GM23338 (cell line): ENCODE measurements around the gene GOLGA7B. TPM values are rescaled to one million over a fixed set of nuclear protein-coding genes. Genes with fewer than 3 reads are reported as not detected.

Experiments
- ATAC-seq: fragments of 200-7000 bp; cut with Tn5 transposase; 3 replicates; pipeline ENCODE4 v1.9.1; 2020
- DNase-seq: peaks from one replicate; pipeline ENCODE4 v3.0.0-alpha.2; 2015; ENCODE audit warnings: low spot score
- H2AFZ ChIP-seq: fragments of 200-600 bp; sonication (generic); 2 replicates; pipeline ENCODE4 v1.8.0; 2016; ENCODE audit warnings: antibody characterized with exemption, mild to moderate bottlenecking, moderate library complexity
- H3F3A ChIP-seq: fragments of 200-600 bp; sonication (generic); replicated peaks from 2 replicates; pipeline ENCODE4 v1.8.0; 2017; ENCODE audit warnings: antibody characterized with exemption, mixed run types, low read depth
- H3K27ac ChIP-seq: fragments of 200-600 bp; sonication (generic); 2 replicates; pipeline ENCODE4 v1.6.1; 2016; ENCODE audit warnings: low read depth
- H3K27me3 ChIP-seq: fragments of 200-600 bp; sonication (generic); 2 replicates; pipeline ENCODE4 v1.8.0; 2016; ENCODE audit warnings: mild to moderate bottlenecking, mixed run types, moderate library complexity; ENCODE audit not compliant: insufficient read depth
- H3K36me3 ChIP-seq: fragments of 200-600 bp; sonication (generic); 2 replicates; pipeline ENCODE4 v1.8.0; 2016; ENCODE audit warnings: mild to moderate bottlenecking; ENCODE audit not compliant: insufficient read depth
- H3K4me1 ChIP-seq: fragments of 200-600 bp; sonication (generic); 2 replicates; pipeline ENCODE4 v1.8.0; 2016; ENCODE audit warnings: mild to moderate bottlenecking, moderate library complexity; ENCODE audit not compliant: insufficient read depth
- H3K4me2 ChIP-seq: fragments of 200-600 bp; sonication (generic); 2 replicates; pipeline ENCODE4 v1.7.1; 2017; ENCODE audit warnings: mixed run types
- H3K4me3 ChIP-seq: fragments of 200-600 bp; sonication (generic); 2 replicates; pipeline ENCODE4 v1.6.1; 2016; ENCODE audit warnings: mixed run types
- H3K79me2 ChIP-seq: fragments of 200-600 bp; sonication (generic); replicated peaks from 2 replicates; pipeline ENCODE4 v1.8.0; 2017; ENCODE audit warnings: mild to moderate bottlenecking; ENCODE audit not compliant: insufficient read depth
- H3K9me2 ChIP-seq: fragments of 200-600 bp; sonication (generic); 2 replicates; pipeline ENCODE4 v1.8.0; 2017; ENCODE audit not compliant: insufficient read depth
- H4K20me1 ChIP-seq: fragments of 200-600 bp; sonication (generic); replicated peaks from 2 replicates; pipeline ENCODE4 v1.8.0; 2017; ENCODE audit warnings: mild to moderate bottlenecking; ENCODE audit not compliant: insufficient read depth
- H3K27ac Mint-ChIP-seq: 2 replicates; pipeline ENCODE4 v1.8.0; 2020; ENCODE audit warnings: inconsistent platforms, mild to moderate bottlenecking, moderate library complexity, mixed read lengths
- H3K27me3 Mint-ChIP-seq: 3 replicates; pipeline ENCODE4 v1.8.0; 2022; ENCODE audit warnings: low read depth, mild to moderate bottlenecking, moderate library complexity, mixed read lengths, inconsistent platforms; ENCODE audit not compliant: insufficient read depth, poor library complexity
- H3K36me3 Mint-ChIP-seq: 3 replicates; pipeline ENCODE4 v1.8.0; 2021; ENCODE audit warnings: low read depth, mild to moderate bottlenecking, inconsistent platforms, moderate library complexity, mixed read lengths
- H3K4me1 Mint-ChIP-seq: 3 replicates; pipeline ENCODE4 v1.8.0; 2020; ENCODE audit warnings: mild to moderate bottlenecking, inconsistent platforms, mixed read lengths
- H3K4me3 Mint-ChIP-seq: 3 replicates; pipeline ENCODE4 v1.8.0; 2021; ENCODE audit warnings: moderate library complexity, mild to moderate bottlenecking, inconsistent platforms, mixed read lengths
- H3K9me3 Mint-ChIP-seq: 3 replicates; pipeline ENCODE4 v1.8.0; 2020; ENCODE audit warnings: moderate library complexity, mild to moderate bottlenecking, inconsistent platforms, mixed read lengths
- CREB1 ChIP-seq: fragments of 250-450 bp; sonication (Bioruptor Pico); IDR thresholded peaks from 2 replicates; pipeline ENCODE4 v1.5.0; 2020; ENCODE audit warnings: low read depth, mild to moderate bottlenecking, moderate library complexity
- CTCF ChIP-seq, 2 experiments: fragments of 200-600 bp in 1 of 2; sonication (generic) in 1 of 2; conservative IDR thresholded peaks; 2 replicates each; pipeline versions ENCODE4 v1.5.1 to v1.6.1; 2016 to 2017; ENCODE audit warnings: antibody characterized with exemption in 2 of 2, low read depth in 2 of 2, mild to moderate bottlenecking in 2 of 2, moderate library complexity in 1 of 2
- ETS1 ChIP-seq: IDR thresholded peaks from 2 replicates; pipeline ENCODE4 v1.6.1; 2016; ENCODE audit warnings: antibody characterized with exemption
- EZH2 ChIP-seq: fragments of 200-600 bp; sonication (generic); IDR thresholded peaks from one replicate; pipeline ENCODE4 v1.8.0; 2017; ENCODE audit warnings: antibody characterized with exemption, mild to moderate bottlenecking, low read depth; ENCODE audit not compliant: unreplicated experiment
- EZH2phosphoT487 ChIP-seq: fragments of 200-600 bp; sonication (generic); IDR thresholded peaks from one replicate; pipeline ENCODE4 v1.8.1; 2018; ENCODE audit warnings: antibody characterized with exemption; ENCODE audit not compliant: unreplicated experiment
- NANOG ChIP-seq: IDR thresholded peaks from 2 replicates; pipeline ENCODE4 v1.6.1; 2016; ENCODE audit warnings: antibody characterized with exemption, borderline replicate concordance
- POLR2AphosphoS5 ChIP-seq: IDR thresholded peaks from 2 replicates; pipeline ENCODE4 v1.6.1; 2016; ENCODE audit warnings: antibody characterized with exemption, low read depth
- REST ChIP-seq: IDR thresholded peaks from one replicate; pipeline ENCODE4 v1.6.1; 2018; ENCODE audit warnings: antibody characterized with exemption; ENCODE audit not compliant: unreplicated experiment
- STAT1 ChIP-seq: IDR thresholded peaks from one replicate; pipeline ENCODE4 v1.6.1; 2016; ENCODE audit warnings: antibody characterized with exemption; ENCODE audit not compliant: unreplicated experiment
- ZNF114 ChIP-seq: fragments of 250-450 bp; sonication (Bioruptor Pico); IDR thresholded peaks from 2 replicates; pipeline ENCODE4 v1.5.0; 2020; ENCODE audit warnings: mild to moderate bottlenecking, moderate library complexity
- ZNF331 ChIP-seq: fragments of 250-450 bp; sonication (Bioruptor Pico); IDR thresholded peaks from 2 replicates; pipeline ENCODE4 v1.5.0; 2020; ENCODE audit warnings: low read depth, mild to moderate bottlenecking, moderate library complexity
- polyA plus RNA-seq: library from polyadenylated mRNA; unstranded; fragments of >200 nt; fragmentation: Nextera tagmentation; extraction: Ambion mirVana; gene quantifications from 2 replicates; pipeline ENCODE4 v1.2.1, GENCODE V29; 2016
- total RNA-seq: library from RNA; depleted of rRNA; stranded (reverse); fragments of >200 nt; shearing (Covaris generic); gene quantifications from 2 replicates; pipeline ENCODE4 v1.2.3, GENCODE V29; 2014

GOLGA7B gene
- total and polyA plus RNA-seq, 2 experiments from 2014 or later: 0.14 to 0.15 TPM

- Histone ChIP-seq H3K4me3 (no peak overlapping the region), H3K36me3 (no peaks in the 10 kb centered on the region), H3K79me2 (no peaks in the 10 kb centered on the region), H4K20me1 (no peaks in the 10 kb centered on the region), H3K9me2 (no peaks in the 10 kb centered on the region), H3K27me3 (no peaks in the 10 kb centered on the region), H3K4me1 (no peaks in the 10 kb centered on the region), H2AFZ (no peak overlapping the region), H3K4me2 (no peak overlapping the region), H3F3A (no peaks in the 10 kb centered on the region), H3K27ac (no peak overlapping the region)
- no peak overlapping the region for H3K27ac Mint-ChIP-seq
- DNase-seq: no peak
- H3K9me3 Mint-ChIP-seq: peaks cover 13% of the 10 kb centered on the region; the same call in 2 of the 3 replicates
- no peaks in the 10 kb centered on the region for H3K27me3 Mint-ChIP-seq
- no peaks in the 10 kb centered on the region for H3K36me3 Mint-ChIP-seq
- no peak for ATAC-seq
- H3K4me1 Mint-ChIP-seq: no peaks in the 10 kb centered on the region
- no peak overlapping the region for H3K4me3 Mint-ChIP-seq
- no peak for TF ChIP-seq CREB1 (CRISPR knock-in tag)
- TF ChIP-seq POLR2AphosphoS5: no peak
- no peak for TF ChIP-seq ZNF331 (CRISPR knock-in tag)
- no peak for TF ChIP-seq CTCF (conservative IDR thresholded peaks at IDR 0.05; ENCODE audit: low read depth in 2 of 2)
- no peak for TF ChIP-seq STAT1
Measured at GRCh38 chr10:97842656-97843280, 6.9 kb upstream of the GOLGA7B start.

GRCh38 chr10:97843281-97843671 lies 6.4 kb upstream of the GOLGA7B start:
- Histone ChIP-seq H4K20me1 (no peaks in the 10 kb centered on the region), H2AFZ (no peak overlapping the region), H3F3A (no peaks in the 10 kb centered on the region), H3K9me2 (no peaks in the 10 kb centered on the region), H3K79me2 (no peaks in the 10 kb centered on the region), H3K4me2 (no peak overlapping the region), H3K27ac (no peak overlapping the region), H3K27me3 (peaks cover 4% of the 10 kb centered on the region; the same call in 1 of the 2 replicates), H3K36me3 (no peaks in the 10 kb centered on the region), H3K4me1 (no peaks in the 10 kb centered on the region), H3K4me3 (no peak overlapping the region)
- H3K36me3 Mint-ChIP-seq: no peaks in the 10 kb centered on the region
- ATAC-seq (no peak), DNase-seq (no peak)
- H3K4me3 Mint-ChIP-seq: no peak overlapping the region
- no peaks in the 10 kb centered on the region for H3K27me3 Mint-ChIP-seq
- H3K4me1 Mint-ChIP-seq: no peaks in the 10 kb centered on the region
- no peak overlapping the region for H3K27ac Mint-ChIP-seq
- peaks cover 13% of the 10 kb centered on the region; the same call in 2 of the 3 replicates for H3K9me3 Mint-ChIP-seq
- TF ChIP-seq ETS1 (no peak), ZNF114 (no peak), EZH2phosphoT487 (no peak), NANOG (no peak), POLR2AphosphoS5 (no peak), REST (no peak), ZNF331 (CRISPR knock-in tag) (no peak), CREB1 (CRISPR knock-in tag) (no peak), STAT1 (no peak), EZH2 (no peak), CTCF (conservative IDR thresholded peaks at IDR 0.05; ENCODE audit: low read depth in 2 of 2) (no peak)
